NCI-H1417 (cell line): ENCODE measurements around the gene OR8D1.

ENCODE experiments used
- DNase-seq, 3 experiments: peaks; one replicate each; lab custom pipeline; 2025; lab: John Stamatoyannopoulos, UW

Gene OR8D1

DNA sequence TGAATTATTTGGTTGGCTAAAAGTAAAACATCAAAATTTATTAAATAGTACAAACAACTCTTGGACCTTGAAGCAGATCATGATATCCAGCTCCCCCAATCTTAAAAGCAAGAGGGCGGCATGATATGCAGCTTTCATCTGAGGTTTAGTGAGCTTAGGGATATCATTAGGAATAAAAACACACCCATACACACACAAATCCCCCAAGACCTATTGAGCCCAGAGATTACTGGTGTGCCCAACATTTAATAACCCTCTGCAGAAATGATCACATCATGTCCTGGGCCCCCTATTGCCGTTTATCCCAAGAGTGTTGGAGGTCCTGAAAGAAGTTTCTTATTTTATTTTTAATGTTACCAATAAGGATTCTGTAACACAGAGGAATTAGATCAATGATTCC lies at the start of gene OR8D1:
Gene OR8D1 (minus strand): TSS at position 101 of the 400 bp plus-strand sequence. CDS start 3,183 bp downstream, outside the sequence.
- no peak for DNase-seq

DNA sequence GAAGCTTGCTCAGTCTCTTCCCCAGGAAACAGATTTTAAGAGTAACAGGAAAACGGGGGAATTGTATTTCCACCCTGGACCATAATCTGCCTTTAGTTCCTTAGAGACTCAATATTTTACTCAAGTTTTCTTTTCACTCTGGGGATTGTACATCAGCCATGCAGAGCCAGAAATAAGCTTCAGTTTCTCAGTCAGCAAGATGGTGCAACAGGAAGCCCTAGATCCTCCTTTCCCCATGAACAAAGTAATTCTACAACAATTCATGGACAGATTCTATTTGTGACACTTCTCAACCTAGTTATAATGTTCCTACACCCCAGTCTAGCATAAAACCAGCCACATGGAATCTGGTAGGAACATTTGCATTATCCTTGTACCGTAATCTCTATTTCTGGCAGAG lies 45.8 kb upstream of the OR8D1 start:
- DNase-seq: no peak

DNA sequence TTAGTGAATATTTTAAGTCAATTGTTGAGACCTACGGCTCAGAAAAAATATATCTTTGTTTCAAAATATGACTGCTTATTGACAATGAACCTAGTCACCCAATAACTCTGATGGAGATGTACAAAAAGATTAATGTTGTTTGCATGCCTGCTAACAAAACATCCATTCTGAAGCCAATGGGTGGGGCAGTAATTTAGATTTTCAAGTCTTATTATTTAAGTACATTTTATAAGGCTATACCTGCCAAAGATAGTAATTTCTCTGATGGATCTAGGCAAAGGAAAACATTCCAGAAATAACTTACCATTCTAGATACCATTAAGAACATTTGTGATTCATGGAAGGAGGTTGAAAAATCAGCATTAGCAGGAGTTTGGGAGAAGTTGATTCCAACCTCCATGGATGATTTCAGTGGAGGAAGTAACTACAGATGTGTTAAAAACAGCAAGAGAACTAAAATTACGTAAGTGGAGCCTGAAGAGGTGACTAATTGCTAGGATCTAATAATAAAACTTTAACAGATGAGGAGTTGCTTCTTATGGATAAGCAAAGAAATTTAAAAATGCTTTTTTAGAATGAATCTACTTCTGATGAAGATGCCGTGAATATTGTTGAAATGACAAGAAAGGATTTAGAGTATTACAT lies 32.7 kb upstream of the OR8D1 start:
- DNase-seq: no peak

DNA sequence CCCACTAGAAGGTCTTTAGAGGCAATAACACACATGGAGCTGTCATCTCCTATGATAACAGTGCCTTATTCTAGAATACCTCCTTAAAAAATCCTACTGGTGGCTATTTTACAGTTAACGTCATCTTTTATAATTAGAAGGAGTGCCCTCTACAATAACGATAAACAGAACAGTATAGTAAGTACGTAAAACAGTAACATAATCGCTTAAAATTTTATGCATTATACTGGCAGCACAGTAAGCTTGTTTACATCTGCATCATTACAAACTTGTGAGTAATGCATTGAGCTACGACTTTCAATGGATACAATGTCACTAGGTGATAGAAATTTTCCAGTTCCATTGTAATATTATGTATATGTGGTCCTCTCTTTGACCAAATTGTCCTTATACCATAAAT lies 30.6 kb upstream of the OR8D1 start:
- no peak for DNase-seq

DNA sequence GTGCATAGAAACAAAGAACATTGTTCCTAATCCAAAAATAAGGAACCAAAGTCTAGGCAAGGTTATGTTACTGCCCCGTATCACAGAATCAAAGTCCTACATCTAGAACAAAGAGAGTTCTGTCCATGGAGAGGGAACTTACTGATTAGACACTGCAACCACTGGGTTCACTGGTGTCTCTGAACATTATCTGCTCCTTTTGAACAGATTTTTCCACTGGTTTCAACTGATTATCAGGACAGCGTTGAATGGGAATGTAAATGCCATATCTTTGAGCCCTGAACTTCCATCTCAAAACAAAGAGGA lies 26.3 kb upstream of the OR8D1 start:
- DNase-seq: no peak

DNA sequence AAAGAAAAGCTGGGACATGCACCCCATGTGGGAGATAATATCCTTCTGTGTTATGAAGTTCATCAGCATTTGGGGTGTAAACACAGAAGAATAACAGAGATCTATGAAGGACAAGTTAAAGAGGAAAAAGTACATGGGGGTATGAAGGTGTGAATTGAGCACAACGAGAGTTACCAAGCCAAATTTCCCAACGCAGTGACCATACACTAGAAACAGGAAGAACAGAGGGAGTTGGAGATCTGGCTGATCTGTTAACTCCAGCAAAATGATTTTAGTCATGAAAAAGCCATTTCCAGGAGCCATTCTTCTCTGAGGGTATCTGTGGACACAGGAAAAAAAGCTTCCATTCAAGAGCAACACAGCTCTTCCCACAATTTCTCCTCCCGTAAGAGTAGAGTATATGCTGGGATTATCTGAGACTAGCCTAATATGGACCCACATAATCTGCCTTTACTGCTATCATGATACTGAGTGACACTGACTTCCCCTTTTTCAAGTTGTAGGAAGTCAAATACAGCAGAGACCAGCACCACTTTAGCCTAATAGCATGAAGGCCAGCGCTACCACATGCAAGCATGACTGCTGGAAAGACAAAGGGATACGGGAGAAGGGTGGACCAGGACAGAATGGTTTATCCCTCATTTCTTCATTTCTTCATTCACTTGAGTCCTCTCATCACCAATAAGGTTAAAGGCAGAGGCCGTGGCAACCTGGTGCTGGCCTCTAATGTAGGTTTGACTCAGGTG lies 25.8 kb upstream of the OR8D1 start:
- no peak for DNase-seq

DNA sequence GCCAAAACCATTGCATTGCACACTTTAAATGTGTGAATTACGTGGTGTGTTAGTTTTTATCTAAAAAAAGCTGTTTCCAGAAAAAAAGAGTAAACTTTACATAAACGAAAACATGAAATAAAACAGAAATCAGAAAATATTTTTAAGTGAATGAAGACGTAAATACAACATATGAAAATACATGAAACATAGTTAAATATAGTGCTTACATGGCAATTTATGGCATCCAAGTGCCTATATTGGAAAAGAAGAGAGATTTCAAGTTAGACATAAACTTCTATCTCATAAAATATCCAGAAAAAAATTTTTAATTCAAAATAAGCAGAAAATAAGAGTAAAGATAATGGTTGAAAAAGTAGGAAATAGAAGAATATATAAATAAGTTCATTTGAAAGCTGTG lies 18.1 kb upstream of the OR8D1 start:
- no peak for DNase-seq

DNA sequence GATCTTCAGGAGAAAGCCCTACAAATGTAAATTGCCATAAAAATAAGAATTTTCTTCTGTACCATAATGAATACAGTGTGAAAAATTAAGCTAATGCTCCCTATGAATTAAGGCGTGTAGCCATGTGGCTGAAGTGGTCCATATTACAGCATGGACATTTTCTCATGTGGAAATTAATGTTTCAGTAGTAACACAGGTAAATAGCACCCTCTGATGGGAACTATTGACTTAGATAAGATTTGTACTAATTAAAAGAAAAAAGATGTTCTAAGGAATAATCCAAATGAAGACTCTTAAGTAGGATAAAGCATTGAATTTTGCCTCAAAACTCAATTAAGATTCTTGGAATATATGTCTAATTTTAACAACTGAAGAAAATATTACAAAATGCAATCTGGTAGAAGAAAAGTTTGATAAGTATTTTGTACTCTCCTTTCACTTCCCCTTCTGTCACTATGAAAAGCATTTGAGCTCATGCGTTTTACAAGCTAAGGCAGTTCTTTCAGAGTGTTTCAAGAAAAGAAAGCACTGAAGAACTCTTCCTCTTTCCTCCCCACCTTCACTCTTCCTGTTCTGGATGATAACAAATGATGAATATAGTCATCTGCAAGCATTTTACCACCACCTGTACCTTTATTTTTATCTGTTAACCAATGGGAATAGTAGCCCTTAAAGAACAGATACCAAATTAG lies 16.2 kb upstream of the OR8D1 start:
- DNase-seq: peak in 1 of 3 experiments; percentile 52

DNA sequence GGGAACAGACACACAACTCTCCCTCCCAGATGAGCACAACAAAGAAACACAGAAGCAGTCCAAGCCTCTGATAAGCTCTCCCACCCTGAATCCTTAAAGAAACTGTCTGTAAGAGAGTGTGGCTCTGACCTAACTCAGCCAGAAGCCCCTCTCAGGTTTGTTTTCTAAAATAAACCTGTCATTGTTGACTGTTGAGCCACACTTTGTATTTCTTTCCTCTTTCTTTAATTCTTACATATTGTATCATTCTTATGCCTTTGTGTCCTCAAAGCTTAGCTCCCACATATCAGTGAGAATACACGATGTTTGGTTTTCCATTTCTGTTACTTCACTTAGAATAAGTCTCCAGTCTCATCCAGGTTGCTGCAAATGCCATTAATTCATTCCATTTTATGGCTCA lies 14.0 kb upstream of the OR8D1 start:
- no peak for DNase-seq

DNA sequence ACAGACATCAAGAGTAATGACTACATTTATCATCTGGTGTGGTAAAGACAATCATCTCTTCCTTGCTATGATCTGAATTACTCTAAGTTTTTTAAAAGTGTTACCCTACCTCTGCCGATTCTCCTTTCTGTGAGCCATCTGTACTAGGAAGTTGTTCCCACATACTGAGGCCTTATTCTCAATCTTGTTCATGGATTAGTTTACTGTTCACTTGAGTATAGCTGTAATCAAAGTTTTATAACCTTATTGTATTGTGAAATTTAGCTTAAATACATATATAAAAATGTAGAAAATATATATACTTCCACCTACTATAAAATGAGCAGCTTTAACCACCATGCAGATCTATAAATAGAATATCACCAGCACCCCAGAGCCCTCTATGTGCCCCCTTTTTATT lies 8.6 kb upstream of the OR8D1 start:
- DNase-seq: no peak

DNA sequence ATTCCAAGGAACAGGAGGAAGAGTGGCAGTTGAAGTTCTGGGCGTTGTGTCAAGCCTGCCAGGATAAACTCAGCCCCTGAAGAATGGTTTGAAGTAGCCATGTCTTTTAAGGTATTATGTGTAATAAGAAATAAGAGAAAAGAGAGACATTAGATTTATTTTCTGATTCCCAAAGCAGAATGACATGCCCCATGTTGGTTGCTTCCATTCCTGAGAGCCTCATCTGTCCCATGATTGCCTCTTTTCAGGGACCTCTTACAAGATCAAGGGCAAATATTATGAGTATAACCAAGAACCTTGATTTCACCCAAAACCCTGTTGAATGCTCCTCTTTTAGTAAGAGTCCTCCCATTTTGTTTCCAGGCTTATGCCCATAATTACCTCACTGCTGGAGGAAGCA lies 6.3 kb upstream of the OR8D1 start, which contains the start of gene OR8D2:
Gene OR8D2 (minus strand): TSS at position 101 of the 400 bp plus-strand sequence. CDS start 0 bp downstream, at position 101.
- DNase-seq: no peak

DNA sequence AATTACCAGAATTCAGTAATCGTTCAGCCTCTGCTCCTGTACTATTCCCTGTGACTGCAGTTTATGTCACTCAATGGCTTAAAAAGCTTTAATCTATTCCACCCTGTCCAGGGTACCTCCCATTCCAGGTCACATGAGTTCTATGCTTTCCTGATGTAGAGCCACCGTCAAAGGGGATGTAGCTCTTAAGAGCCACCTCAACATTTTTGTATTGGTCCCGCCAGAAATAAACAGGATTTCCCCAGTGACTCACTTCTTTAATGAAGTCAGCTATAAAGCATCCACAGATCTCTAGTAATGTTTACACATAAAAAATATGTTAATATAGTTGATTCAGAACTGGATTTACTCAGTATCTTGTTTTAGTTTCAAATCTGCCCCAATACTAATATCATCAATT lies 1.3 kb upstream of the OR8D1 start:
- DNase-seq: no peak

DNA sequence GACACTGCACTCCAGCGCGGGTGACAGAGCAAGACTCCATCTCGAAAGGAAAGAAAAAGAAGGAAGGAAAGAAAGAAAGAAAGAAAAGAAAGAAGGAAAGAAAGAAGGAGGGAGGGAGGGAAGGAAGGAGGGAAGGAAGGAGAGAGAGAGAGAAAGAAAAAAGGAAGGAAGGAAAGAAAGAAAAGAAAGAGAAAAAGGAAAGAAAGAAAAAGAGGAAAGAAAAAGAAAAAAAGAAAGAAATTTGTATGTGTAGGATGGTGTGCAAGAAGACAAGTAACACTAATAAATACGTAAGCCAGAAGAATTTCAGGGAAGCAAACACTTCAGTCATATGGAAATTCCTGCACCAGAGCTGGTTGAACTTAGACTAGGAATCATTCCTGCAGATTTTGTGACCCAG lies 618 bp downstream of the OR8D1 start:
- DNase-seq: no peak

DNA sequence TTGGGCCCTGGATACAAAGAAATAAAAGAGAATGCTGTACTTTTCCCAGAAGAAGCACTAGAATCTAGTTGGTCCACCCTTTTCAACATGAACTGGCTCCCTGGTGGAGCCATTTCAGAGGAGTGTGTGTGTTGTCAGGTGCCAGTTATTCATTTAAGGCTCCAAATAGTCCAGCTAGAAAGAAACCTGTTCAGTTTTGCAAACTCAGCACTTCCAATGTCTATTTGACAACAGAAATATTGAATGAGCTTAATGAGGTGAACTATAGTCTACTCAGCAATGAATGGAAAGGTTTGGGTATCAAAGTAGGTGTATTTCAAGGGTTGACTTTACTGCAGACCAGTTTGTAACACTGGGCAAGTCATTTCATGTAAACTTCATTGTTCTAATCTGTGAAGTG lies 2.1 kb downstream of the OR8D1 start:
- no peak for DNase-seq

DNA sequence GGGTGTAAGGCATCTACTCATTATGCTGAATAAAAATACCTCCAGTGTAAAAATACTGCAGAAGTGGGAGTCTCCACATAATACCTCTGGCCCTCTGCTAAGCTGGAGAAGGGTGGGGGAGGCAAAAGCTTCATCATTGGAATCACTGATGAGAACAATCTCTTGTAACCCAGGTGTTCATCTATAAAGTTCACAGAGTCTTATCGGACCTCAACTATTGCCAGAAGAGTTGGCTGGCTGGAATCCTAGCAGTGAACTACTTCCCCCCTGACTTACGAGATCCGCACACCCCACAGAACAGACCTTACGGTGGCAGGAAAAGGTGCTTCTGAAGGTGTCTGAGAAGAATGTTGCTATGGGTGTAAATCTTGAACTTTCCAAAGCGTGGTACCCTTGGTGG lies 2.5 kb downstream of the OR8D1 start:
- DNase-seq: no peak

DNA sequence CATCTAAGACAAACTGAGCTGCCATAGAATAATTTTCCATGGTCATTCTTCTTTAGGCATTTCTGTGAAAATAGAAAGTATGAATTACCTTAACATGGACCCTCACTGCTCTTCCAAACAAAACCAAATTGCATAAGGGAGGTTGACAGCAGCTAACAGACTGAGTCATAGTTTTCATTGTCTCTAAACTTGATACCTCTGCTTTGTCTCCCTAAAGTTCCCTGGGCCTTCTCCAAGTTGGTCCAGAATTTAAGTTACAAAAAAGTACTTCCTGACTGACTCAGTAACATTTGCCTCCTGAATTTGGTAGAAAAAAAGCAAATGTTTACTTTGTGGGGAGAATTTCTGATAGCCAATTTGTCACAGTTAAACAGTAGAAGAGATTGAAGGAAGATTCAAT lies 3.0 kb downstream of the OR8D1 start:
- DNase-seq: no peak

DNA sequence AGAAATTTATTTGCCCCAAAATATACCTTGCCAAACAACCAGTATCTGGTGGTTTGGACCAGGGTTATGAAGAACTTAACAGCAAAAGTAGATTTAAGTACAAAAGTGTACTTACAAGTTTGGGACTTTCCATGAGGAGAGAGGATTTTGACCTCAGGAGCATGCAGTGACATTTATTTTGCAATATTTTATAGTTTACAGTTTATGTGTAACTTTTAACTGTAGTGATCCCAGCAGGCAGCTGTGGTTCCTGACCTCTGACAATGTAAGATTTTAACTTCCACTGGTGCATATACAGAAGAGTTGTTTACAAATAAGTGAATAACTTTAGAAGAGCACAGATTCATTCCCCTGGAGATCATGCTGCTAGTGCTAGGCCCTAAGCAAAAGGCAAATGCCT lies 6.7 kb downstream of the OR8D1 start:
- DNase-seq: no peak

DNA sequence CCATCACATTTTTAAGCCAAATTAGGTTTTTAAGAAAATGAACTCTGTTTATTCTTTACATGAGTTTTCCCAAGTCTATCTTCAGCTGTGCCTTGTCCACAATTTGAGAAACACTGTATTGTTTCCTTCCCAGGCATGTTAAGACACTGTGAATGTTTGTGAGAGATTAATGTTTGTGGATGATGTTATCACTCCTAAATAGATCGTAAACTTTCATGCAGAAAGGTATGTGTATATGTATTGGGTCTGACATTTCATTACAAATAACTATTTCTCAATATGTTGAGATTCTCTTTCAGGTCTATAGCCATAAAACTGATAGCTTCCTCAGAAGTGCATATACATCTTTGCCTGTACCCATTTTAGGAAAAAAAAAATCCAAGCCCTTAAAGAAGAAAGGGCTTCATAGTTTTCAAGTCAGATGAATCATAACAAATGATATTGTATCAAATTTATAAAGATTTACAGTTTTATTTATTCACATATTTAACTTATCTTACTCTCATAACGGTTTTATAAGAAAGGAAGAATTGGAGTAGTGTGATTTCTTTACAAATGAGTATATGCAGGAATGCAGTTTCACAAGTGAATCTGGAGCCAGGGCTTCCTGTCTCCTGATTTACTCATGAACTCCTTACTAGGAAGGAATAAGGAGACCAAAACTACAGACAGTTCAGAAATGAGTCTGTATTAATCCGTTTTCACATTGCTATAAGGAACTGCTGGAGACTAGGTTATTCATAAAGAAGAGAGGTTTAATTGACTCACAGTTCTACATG lies 11.2 kb downstream of the OR8D1 start:
- no peak for DNase-seq

DNA sequence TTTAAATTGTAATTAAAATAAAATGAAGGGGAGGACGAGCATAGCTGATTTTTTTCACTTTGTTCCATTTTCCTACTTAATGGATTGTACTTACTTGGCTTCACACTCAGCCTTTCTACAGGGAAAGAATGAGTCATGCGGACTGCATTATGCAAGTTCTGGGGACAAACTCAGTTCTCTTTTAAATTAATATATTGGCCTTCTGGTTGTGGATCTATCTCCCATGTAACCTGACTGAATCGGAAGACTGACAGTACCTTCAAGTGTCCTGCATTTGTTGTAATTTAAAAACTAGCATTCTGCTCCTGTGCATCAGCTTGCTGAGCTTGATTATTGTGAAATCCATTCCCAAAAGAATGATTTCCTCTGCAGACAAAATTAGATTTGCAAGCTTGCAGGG lies 12.2 kb downstream of the OR8D1 start:
- DNase-seq: no peak

DNA sequence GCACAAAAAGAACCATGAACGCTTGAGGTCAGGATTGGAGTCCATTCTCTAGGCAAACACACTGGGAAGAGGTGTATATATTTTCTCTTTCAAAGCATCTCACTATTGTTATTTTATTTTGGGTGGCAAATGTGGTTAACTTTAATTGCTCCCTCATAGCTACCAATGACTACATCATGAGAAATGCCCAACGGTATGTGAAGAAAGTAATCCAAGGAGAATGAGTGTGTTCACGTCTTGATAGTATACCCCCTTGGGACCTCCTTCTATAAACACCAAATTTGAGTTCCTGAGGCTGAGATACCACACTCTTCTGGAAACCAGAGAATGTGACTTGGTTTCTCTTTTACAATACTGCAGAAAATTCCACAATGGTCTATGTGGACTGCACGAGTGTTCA lies 15.8 kb downstream of the OR8D1 start:
- no peak for DNase-seq

DNA sequence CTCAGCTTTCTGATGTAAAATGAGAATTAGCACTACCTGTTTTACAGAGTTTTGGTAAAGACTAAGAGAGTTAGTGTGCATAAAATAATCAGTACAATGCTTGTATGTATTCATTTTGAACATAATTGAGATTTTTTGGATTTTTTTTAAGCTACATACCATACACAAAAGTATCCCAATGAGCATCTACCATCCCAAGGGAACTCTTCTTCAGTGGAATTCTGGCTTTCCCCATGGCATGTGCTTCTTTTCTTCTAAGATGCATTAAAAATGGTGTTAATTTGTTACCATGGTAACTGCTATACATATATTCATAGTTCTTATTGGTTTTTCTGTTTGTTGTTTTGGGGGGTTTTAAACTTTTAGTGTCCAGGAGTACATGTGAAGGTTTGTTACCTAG lies 17.7 kb downstream of the OR8D1 start:
- no peak for DNase-seq

DNA sequence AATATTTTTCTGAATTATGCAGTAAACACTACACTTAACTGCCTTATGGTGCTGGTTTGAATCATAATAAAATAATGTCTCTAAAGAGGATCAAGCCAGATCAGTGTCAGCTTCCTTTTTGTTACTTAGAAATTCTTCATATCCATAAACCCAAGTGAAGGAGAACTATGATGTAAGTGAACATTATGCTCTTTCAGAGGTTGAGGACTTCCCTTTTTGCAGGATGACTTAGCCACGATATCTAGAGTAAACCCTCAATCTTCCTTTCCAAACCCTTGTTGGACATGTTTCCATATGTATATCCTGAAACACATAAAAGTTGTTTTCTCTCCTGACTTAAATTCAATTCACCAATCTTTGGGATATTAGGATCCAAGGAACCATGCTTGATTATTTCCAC lies 19.1 kb downstream of the OR8D1 start:
- DNase-seq: no peak
